K562 (cell line): ENCODE data around the gene FCSK. TPM values are rescaled to one million over a fixed set of nuclear protein-coding genes. Genes with fewer than 3 reads are reported as not detected.

Source experiments
- BRD4 ChIP-seq: fragments of 200-600 bp; sonication (generic); IDR thresholded peaks from 2 replicates; pipeline ENCODE4 v1.6.1; 2017; ENCODE audit warnings: inconsistent platforms
- CEBPB ChIP-seq: fragments of 450-650 bp; IDR thresholded peaks from 2 replicates; pipeline ENCODE4 v1.6.1; 2016; ENCODE audit warnings: missing genetic modification characterization, missing compliant biosample characterization
- DDX20 ChIP-seq: fragments of 450-650 bp; IDR thresholded peaks from 2 replicates; pipeline ENCODE4 v1.6.1; 2016; ENCODE audit warnings: missing genetic modification characterization, low read depth, mild to moderate bottlenecking, missing compliant biosample characterization, moderate library complexity
- E2F3 ChIP-seq: fragments of 250-450 bp; sonication (Bioruptor Pico); IDR thresholded peaks from 2 replicates; pipeline ENCODE4 v1.4.0; 2020; ENCODE audit warnings: mild to moderate bottlenecking
- L3MBTL2 ChIP-seq: fragments of 450-650 bp; IDR thresholded peaks from 2 replicates; pipeline ENCODE4 v1.6.1; 2016; ENCODE audit warnings: mild to moderate bottlenecking, moderate library complexity
- PCBP1 ChIP-seq: fragments of 200-400 bp; formaldehyde crosslinking; IDR thresholded peaks from 2 replicates; pipeline ENCODE4 v1.6.1; 2018; ENCODE audit warnings: mild to moderate bottlenecking, low read depth, low read length; ENCODE audit not compliant: poor library complexity, severe bottlenecking
- SIN3B ChIP-seq: fragments of 450-650 bp; IDR thresholded peaks from 2 replicates; pipeline ENCODE4 v1.6.1; 2017; ENCODE audit warnings: low read depth, mild to moderate bottlenecking, moderate library complexity
- SRF ChIP-seq, 2 experiments: fragments of 250-450, 450-650 bp in 1 of 2; sonication (Bioruptor Pico) in 1 of 2; sonication (generic) in 1 of 2; formaldehyde crosslinking; IDR thresholded peaks; 2 replicates each; pipeline versions ENCODE4 v1.5.0 to v1.5.1; 2020 to 2022; ENCODE audit warnings: mild to moderate bottlenecking in 1 of 2, missing genetic modification reagents in 1 of 2
- TAL1 ChIP-seq: fragments of 450-650 bp; IDR thresholded peaks from 2 replicates; pipeline ENCODE4 v1.6.1; 2016; ENCODE audit warnings: mild to moderate bottlenecking
- ZNF140 ChIP-seq: fragments of 250-450 bp; sonication (Bioruptor Pico); IDR thresholded peaks from 2 replicates; pipeline ENCODE4 v1.8.0; 2021; ENCODE audit warnings: moderate library complexity, mild to moderate bottlenecking, inconsistent platforms
- ZNF507 ChIP-seq: conservative IDR thresholded peaks from 2 replicates; pipeline ENCODE4 v1.6.1; 2017; ENCODE audit warnings: missing genetic modification characterization, missing compliant biosample characterization
- polyA plus RNA-seq, 8 experiments: library from polyadenylated mRNA; depleted of rRNA in 4 of 8; stranded (reverse) in 5 of 8; unstranded in 3 of 8; fragments of >200 nt; fragmentation: Nextera tagmentation in 2 of 8; fragmentation: Illumina TruSeq in 1 of 8; extraction: Ambion mirVana in 2 of 8; extraction: Trizol in 1 of 8; gene quantifications; 2 replicates each; pipeline versions ENCODE4 v1.2.1 to v1.2.3, GENCODE V29; 2011 to 2014; ENCODE audit warnings: inconsistent platforms in 1 of 8, missing spikeins in 1 of 8
- total RNA-seq, 7 experiments: library from RNA; depleted of rRNA in 6 of 7; stranded (reverse); fragments of >200 nt in 6 of 7; fragmentation: Illumina TruSeq in 2 of 7; extraction: Trizol in 2 of 7; gene quantifications; 2 replicates each; pipeline versions ENCODE4 v1.2.1 to v1.2.3, GENCODE V29; 2011 to 2021; ENCODE audit warnings: low replicate concordance in 1 of 7
- TF ChIP-seq, protein P1 (sequence below): fragments of 450-650 bp; IDR thresholded peaks from 2 replicates; pipeline ENCODE4 v1.6.1; 2017; ENCODE audit warnings: antibody characterized with exemption, mild to moderate bottlenecking
- TF ChIP-seq, protein P2 (sequence below): fragments of 250-450 bp; sonication (Bioruptor Pico); IDR thresholded peaks from 2 replicates; pipeline ENCODE4 v1.8.0; 2022; ENCODE audit warnings: inconsistent platforms, mild to moderate bottlenecking, moderate library complexity, borderline replicate concordance
- TF ChIP-seq, protein P3 (sequence below): fragments of 150-350 bp; conservative IDR thresholded peaks from 2 replicates; pipeline ENCODE4 v1.6.1; 2014; ENCODE audit warnings: low read length
- TF ChIP-seq, protein P4 (sequence below): fragments of 250-450 bp; sonication (Bioruptor Pico); IDR thresholded peaks from 2 replicates; pipeline ENCODE4 v1.4.0; 2020; ENCODE audit warnings: mild to moderate bottlenecking, moderate library complexity, borderline replicate concordance

Gene FCSK
- total and polyA plus RNA-seq, 9 of the 15 experiments (the other 6 are each of a cell fraction or from before 2014, with no cell fraction given): 0.92 to 18.6 (median 8.3) TPM

DNA sequence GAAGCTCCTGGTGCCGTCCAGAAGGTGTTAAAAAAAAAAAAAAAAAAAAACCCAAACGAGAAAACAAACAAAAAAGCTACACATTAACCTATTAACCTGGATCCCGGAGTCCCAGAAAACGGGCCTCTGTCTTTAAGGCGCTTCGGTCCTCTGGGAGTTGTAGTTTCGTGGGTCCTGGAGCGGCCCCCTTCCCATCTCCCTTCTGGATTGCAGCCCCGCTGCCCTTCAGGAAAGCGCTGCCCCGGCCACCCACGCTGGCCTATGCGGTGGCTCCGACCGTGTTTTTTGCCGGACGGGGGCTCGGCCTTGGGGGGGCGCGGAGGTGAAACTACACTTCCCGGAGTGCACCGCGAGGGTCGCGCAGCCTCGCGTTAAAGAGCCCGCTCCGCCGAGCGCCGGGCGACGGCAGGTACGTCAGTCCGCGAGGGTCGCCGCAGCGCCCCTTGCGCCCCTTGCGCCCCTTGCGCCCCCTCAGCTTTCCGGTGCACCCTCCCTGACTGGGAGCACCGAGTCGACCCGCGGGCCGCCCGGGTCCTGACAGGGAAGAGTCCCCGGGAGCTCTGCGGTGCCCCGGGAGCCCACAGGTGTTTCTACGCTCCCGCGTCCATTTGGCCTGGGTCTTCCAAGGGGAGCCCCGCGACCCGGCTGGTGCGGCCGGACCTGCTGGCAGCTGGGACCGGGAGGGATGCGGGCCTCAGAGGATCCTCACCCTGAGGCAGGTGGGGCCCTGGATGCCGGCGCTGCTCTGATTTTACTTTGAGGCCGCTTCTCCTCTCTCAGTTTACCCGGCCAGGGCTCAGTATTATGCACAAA, at the start of gene FCSK (continued):
- no peak for TF ChIP-seq PCBP1
- no peak for TF ChIP-seq CEBPB
- TF ChIP-seq L3MBTL2: peak; percentile 66; the same call in 1 of the 2 replicates
- no peak for TF ChIP-seq DDX20 (tag)
- TF ChIP-seq, protein P1, sequence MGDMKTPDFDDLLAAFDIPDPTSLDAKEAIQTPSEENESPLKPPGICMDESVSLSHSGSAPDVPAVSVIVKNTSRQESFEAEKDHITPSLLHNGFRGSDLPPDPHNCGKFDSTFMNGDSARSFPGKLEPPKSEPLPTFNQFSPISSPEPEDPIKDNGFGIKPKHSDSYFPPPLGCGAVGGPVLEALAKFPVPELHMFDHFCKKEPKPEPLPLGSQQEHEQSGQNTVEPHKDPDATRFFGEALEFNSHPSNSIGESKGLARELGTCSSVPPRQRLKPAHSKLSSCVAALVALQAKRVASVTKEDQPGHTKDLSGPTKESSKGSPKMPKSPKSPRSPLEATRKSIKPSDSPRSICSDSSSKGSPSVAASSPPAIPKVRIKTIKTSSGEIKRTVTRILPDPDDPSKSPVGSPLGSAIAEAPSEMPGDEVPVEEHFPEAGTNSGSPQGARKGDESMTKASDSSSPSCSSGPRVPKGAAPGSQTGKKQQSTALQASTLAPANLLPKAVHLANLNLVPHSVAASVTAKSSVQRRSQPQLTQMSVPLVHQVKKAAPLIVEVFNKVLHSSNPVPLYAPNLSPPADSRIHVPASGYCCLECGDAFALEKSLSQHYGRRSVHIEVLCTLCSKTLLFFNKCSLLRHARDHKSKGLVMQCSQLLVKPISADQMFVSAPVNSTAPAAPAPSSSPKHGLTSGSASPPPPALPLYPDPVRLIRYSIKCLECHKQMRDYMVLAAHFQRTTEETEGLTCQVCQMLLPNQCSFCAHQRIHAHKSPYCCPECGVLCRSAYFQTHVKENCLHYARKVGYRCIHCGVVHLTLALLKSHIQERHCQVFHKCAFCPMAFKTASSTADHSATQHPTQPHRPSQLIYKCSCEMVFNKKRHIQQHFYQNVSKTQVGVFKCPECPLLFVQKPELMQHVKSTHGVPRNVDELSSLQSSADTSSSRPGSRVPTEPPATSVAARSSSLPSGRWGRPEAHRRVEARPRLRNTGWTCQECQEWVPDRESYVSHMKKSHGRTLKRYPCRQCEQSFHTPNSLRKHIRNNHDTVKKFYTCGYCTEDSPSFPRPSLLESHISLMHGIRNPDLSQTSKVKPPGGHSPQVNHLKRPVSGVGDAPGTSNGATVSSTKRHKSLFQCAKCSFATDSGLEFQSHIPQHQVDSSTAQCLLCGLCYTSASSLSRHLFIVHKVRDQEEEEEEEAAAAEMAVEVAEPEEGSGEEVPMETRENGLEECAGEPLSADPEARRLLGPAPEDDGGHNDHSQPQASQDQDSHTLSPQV: peak; percentile 96
- TF ChIP-seq, protein P2, sequence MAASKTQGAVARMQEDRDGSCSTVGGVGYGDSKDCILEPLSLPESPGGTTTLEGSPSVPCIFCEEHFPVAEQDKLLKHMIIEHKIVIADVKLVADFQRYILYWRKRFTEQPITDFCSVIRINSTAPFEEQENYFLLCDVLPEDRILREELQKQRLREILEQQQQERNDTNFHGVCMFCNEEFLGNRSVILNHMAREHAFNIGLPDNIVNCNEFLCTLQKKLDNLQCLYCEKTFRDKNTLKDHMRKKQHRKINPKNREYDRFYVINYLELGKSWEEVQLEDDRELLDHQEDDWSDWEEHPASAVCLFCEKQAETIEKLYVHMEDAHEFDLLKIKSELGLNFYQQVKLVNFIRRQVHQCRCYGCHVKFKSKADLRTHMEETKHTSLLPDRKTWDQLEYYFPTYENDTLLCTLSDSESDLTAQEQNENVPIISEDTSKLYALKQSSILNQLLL (CRISPR knock-in tag): no peak
- TF ChIP-seq SIN3B: peak; percentile 59; the same call in 1 of the 2 replicates
- TF ChIP-seq E2F3 (CRISPR knock-in tag): 0 out of 2 replicates have a peak, but pooled peaks have one; percentile 17
- no peak for TF ChIP-seq BRD4
- TF ChIP-seq ZNF507: no peak
- no peak for TF ChIP-seq ZNF140 (CRISPR knock-in tag)
- TF ChIP-seq, protein P3, sequence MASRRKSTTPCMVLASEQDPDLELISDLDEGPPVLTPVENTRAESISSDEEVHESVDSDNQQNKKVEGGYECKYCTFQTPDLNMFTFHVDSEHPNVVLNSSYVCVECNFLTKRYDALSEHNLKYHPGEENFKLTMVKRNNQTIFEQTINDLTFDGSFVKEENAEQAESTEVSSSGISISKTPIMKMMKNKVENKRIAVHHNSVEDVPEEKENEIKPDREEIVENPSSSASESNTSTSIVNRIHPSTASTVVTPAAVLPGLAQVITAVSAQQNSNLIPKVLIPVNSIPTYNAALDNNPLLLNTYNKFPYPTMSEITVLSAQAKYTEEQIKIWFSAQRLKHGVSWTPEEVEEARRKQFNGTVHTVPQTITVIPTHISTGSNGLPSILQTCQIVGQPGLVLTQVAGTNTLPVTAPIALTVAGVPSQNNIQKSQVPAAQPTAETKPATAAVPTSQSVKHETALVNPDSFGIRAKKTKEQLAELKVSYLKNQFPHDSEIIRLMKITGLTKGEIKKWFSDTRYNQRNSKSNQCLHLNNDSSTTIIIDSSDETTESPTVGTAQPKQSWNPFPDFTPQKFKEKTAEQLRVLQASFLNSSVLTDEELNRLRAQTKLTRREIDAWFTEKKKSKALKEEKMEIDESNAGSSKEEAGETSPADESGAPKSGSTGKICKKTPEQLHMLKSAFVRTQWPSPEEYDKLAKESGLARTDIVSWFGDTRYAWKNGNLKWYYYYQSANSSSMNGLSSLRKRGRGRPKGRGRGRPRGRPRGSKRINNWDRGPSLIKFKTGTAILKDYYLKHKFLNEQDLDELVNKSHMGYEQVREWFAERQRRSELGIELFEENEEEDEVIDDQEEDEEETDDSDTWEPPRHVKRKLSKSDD: 0 out of 2 replicates have a peak, but pooled peaks have one; percentile 14
- peak in 1 of 2 experiments; percentile 52; a peak in 1 of 4 replicates for TF ChIP-seq SRF (CRISPR knock-in tag; IDR thresholded peaks at IDR 0.05)
- TF ChIP-seq, protein P4, sequence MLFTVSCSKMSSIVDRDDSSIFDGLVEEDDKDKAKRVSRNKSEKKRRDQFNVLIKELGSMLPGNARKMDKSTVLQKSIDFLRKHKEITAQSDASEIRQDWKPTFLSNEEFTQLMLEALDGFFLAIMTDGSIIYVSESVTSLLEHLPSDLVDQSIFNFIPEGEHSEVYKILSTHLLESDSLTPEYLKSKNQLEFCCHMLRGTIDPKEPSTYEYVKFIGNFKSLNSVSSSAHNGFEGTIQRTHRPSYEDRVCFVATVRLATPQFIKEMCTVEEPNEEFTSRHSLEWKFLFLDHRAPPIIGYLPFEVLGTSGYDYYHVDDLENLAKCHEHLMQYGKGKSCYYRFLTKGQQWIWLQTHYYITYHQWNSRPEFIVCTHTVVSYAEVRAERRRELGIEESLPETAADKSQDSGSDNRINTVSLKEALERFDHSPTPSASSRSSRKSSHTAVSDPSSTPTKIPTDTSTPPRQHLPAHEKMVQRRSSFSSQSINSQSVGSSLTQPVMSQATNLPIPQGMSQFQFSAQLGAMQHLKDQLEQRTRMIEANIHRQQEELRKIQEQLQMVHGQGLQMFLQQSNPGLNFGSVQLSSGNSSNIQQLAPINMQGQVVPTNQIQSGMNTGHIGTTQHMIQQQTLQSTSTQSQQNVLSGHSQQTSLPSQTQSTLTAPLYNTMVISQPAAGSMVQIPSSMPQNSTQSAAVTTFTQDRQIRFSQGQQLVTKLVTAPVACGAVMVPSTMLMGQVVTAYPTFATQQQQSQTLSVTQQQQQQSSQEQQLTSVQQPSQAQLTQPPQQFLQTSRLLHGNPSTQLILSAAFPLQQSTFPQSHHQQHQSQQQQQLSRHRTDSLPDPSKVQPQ: no peak
- no peak for TF ChIP-seq TAL1
